Aorta (tissue), 5 donors: ENCODE measurements around the gene FAM107B. TPM values are rescaled to one million over a fixed set of nuclear protein-coding genes. Genes with fewer than 3 reads are reported as not detected.

Source experiments
- ATAC-seq: fragments of 200-7000 bp; cut with Tn5 transposase; one replicate; pipeline ENCODE4 v1.9.1; 2022; ENCODE audit warnings: moderate library complexity; ENCODE audit not compliant: low FRiP score
- DNase-seq, 2 donors: peaks; one replicate each; pipeline ENCODE4 v3.0.0-alpha.2; 2020
- H3K27ac ChIP-seq, 2 donors: one replicate each; pipeline ENCODE4 v1.5.1; 2013; ENCODE audit warnings: low read length in 2 of 2, mild to moderate bottlenecking in 2 of 2, moderate library complexity in 2 of 2, control low read depth in 1 of 2, inconsistent platforms in 1 of 2, low read depth in 1 of 2
- H3K27me3 ChIP-seq, 2 donors: one replicate each; pipeline ENCODE4 v1.6.1; 2013; ENCODE audit warnings: control low read depth in 1 of 2, low read length in 1 of 2, mild to moderate bottlenecking in 1 of 2, moderate library complexity in 1 of 2; ENCODE audit not compliant: insufficient read depth in 2 of 2, control insufficient read depth in 1 of 2
- H3K36me3 ChIP-seq, 2 donors: one replicate each; pipeline ENCODE4 v1.6.1; 2013; ENCODE audit warnings: control low read depth in 1 of 2, low read length in 1 of 2, mild to moderate bottlenecking in 1 of 2; ENCODE audit not compliant: insufficient read depth in 2 of 2, control insufficient read depth in 1 of 2
- H3K4me1 ChIP-seq, 2 donors: one replicate each; pipeline ENCODE4 v1.6.1; 2013; ENCODE audit warnings: low read length in 2 of 2, control low read depth in 1 of 2, mild to moderate bottlenecking in 1 of 2, moderate library complexity in 1 of 2; ENCODE audit not compliant: insufficient read depth in 2 of 2, control insufficient read depth in 1 of 2
- H3K4me3 ChIP-seq, 2 donors: one replicate each; pipeline ENCODE4 v1.5.1; 2013; ENCODE audit warnings: low read length in 2 of 2, control low read depth in 1 of 2, mild to moderate bottlenecking in 1 of 2
- H3K9me3 ChIP-seq: one replicate; pipeline ENCODE4 v1.6.1; 2013; ENCODE audit warnings: mild to moderate bottlenecking, low read length; ENCODE audit not compliant: control insufficient read depth
- WGBS, 2 donors: extraction: QIAGEN DNeasy Blood & Tissue Kit; methylation state at CpG; one replicate each; pipeline ENCODE4 v1.1.7; 2013; 5-methylcytosine and 5-hydroxymethylcytosine counted together
- intact Hi-C, 2 donors: fragments of 100-400 bp; cut with DNase I; formaldehyde crosslinking; loops; one replicate each; pipeline versions ENCODE4 v1.14.2 to v1.15.0; 2022
- polyA plus RNA-seq, 2 donors: library from polyadenylated mRNA; stranded (reverse); fragments of 200-250 nt; gene quantifications; one replicate each; pipeline ENCODE4 v1.2.3, GENCODE V29; 2013
- total RNA-seq, 2 donors: library from RNA; stranded (reverse); fragmentation: NEBNext Ultra II Directional; extraction: Animal tissue kit (Norgen Biotek cat#: 25700); gene quantifications; one replicate each; pipeline ENCODE4 v1.2.1, GENCODE V29; 2021
- donor health status: healthy with polysubstance abuse.
- donor health status: Bipolar disorder and iron deficiency.
- donor health status: DM: no; HTN: no; CAD: no.
- donor health status: DM: no; HTN: no; CAD: no.
- donor health status: DM: yes; HTN: yes; CAD: no.

FAM107B gene
- total and polyA plus RNA-seq, 4 donors: 16.6 to 58.5 (median 33.1) TPM

- DNase-seq: no peak
- Histone ChIP-seq H3K36me3 (no peaks in the 10 kb centered on the region), H3K27me3 (no peaks in the 10 kb centered on the region), H3K27ac (no peak overlapping the region), H3K4me1 (no peaks in the 10 kb centered on the region), H3K9me3 (no peaks in the 10 kb centered on the region), H3K4me3 (no peak overlapping the region)
- ATAC-seq: no peak
- intact Hi-C loops: no loop called here
- 84 to 85% methylated on average over 5 of the region's 5 CpGs for WGBS, 2 donors
These were observed 88.3 kb downstream of the FAM107B start for GRCh38 chr10:14686356-14686755.

GRCh38 chr10:14684354-14684753 lies 90.3 kb downstream of the FAM107B start:
- WGBS, 2 donors: 85 to 88% methylated on average over 2 of the region's 2 CpGs

DNA sequence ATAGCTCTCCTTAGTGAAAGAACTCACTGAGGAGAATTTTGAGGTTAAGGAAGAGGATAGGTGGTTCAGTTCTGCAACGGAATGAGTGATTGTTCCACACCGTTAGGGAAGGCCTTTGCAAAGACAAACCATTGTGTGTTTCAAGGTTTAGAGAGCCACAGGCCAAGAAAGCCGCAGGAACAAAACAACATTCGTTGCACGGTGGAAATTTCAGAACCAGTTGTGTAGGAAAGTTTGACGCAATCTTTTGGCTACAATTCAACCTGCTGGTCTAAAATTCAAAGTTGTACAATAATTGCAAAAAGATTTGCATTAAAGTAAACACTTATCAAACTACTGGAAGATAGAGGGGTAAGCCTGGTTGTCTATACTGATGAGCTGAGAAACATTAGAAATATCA lies 91.4 kb downstream of the FAM107B start:
- H3K27me3 ChIP-seq: no peaks in the 10 kb centered on the region
- no peaks in the 10 kb centered on the region for H3K36me3 ChIP-seq
- no peaks in the 10 kb centered on the region for H3K4me1 ChIP-seq
- DNase-seq (no peak), ATAC-seq (no peak)
- H3K27ac ChIP-seq: no peak overlapping the region
- no peaks in the 10 kb centered on the region for H3K9me3 ChIP-seq
- intact Hi-C loops: no loop called here
- H3K4me3 ChIP-seq: no peak overlapping the region
- WGBS, 2 donors: 33 to 52% methylated on average over 6 of the region's 6 CpGs

More at GRCh38 chr10:14684354-14684753, 90.3 kb downstream of the FAM107B start:
- no peak for ATAC-seq
- intact Hi-C loops: no loop called here
- Histone ChIP-seq H3K36me3 (no peaks in the 10 kb centered on the region), H3K27ac (no peak overlapping the region), H3K4me1 (no peaks in the 10 kb centered on the region), H3K9me3 (no peaks in the 10 kb centered on the region), H3K4me3 (no peak overlapping the region), H3K27me3 (no peaks in the 10 kb centered on the region)
- DNase-seq: no peak

GRCh38 chr10:14681802-14682201 lies 92.9 kb downstream of the FAM107B start:
- H3K4me1 ChIP-seq: no peaks in the 10 kb centered on the region
- DNase-seq (no peak), ATAC-seq (no peak)
- H3K27ac ChIP-seq: no peak overlapping the region
- no peak overlapping the region for H3K4me3 ChIP-seq
- no peaks in the 10 kb centered on the region for H3K36me3 ChIP-seq
- H3K27me3 ChIP-seq: no peaks in the 10 kb centered on the region
- intact Hi-C loops: no loop called here
- H3K9me3 ChIP-seq: no peaks in the 10 kb centered on the region
- 90 to 95% methylated on average over 7 of the region's 7 CpGs for WGBS, 2 donors

DNA sequence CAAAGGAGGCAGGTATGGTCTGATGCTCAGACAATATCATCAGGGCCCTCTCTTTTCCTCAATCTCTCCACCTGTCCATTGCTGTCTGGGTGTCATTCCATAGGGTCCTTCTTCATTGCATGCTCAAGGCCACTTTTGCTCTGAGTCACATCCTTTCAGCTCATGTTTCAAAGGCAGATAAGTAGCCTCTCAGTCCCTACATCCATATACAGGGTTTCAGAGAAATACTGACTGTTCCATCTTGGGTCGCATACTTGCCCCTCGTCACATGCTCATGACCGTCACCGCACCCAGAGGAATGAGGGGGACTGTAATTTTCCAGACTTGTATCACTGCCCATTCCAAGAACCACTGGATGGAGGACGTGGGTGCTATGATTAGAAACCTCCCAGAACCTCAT lies 93.4 kb downstream of the FAM107B start:
- Histone ChIP-seq H3K4me1 (no peaks in the 10 kb centered on the region), H3K36me3 (no peaks in the 10 kb centered on the region), H3K27ac (no peak overlapping the region), H3K9me3 (no peaks in the 10 kb centered on the region), H3K4me3 (no peak overlapping the region), H3K27me3 (no peaks in the 10 kb centered on the region)
- 91 to 93% methylated on average over 5 of the region's 5 CpGs for WGBS, 2 donors
- no peak for DNase-seq
- ATAC-seq: no peak
- intact Hi-C loops: no loop called here

DNA sequence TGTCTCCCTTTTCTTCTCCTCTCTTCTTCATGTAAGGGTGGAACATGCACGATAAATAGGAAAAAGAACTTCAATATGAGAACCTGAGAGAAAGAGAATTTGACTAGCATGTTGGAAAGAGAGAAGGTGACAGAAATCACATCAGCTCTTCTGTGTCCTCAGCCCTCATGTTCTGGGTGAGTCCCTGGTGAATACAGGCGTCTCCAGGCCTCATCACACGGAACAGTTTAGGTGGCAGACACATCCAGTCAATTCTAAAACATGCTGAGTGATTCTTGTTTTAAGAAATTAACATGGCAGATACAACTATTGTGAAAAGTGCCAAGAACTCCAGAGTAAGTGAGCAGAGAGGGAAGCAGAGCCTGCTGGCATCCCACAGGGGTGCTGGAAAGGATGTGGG lies 96.1 kb downstream of the FAM107B start:
- no peaks in the 10 kb centered on the region for H3K4me1 ChIP-seq
- H3K27me3 ChIP-seq: no peaks in the 10 kb centered on the region
- no peak overlapping the region for H3K4me3 ChIP-seq
- no peak overlapping the region for H3K27ac ChIP-seq
- intact Hi-C loops: no loop called here
- ATAC-seq: no peak
- 91 to 97% methylated on average over 3 of the region's 3 CpGs for WGBS, 2 donors
- no peaks in the 10 kb centered on the region for H3K9me3 ChIP-seq
- no peaks in the 10 kb centered on the region for H3K36me3 ChIP-seq
- DNase-seq: no peak

DNA sequence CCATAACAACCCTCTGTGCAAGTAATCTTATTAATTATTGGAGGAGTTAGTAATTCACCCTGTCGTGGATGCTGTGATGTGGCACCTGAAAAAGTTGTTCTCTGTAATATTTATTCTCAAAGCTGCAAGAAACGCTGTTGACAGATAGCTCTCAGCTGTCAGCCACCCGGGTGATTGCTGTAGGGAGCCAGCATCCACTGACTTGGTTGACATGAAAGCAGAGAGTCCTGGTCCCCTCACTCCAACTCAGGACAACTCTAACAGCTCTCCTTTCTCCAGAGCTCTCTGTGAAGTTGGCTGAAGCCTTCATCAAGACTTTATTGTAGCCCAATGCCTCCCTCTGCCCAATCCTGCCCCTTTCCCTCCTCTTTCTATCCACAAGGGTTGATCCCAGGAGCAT lies 98.0 kb downstream of the FAM107B start:
- Histone ChIP-seq H3K4me3 (no peak overlapping the region), H3K27ac (no peak overlapping the region), H3K9me3 (no peaks in the 10 kb centered on the region), H3K4me1 (no peaks in the 10 kb centered on the region), H3K27me3 (no peaks in the 10 kb centered on the region), H3K36me3 (no peaks in the 10 kb centered on the region)
- 77 to 83% methylated on average over 3 of the region's 3 CpGs for WGBS, 2 donors
- DNase-seq (no peak), ATAC-seq (no peak)
- intact Hi-C loops: no loop called here

GRCh38 chr10:14674376-14675050 lies 100.2 kb downstream of the FAM107B start:
- ATAC-seq (no peak), DNase-seq (no peak)
- Histone ChIP-seq H3K27ac (no peak overlapping the region), H3K4me3 (no peak overlapping the region), H3K9me3 (no peaks in the 10 kb centered on the region), H3K36me3 (no peaks in the 10 kb centered on the region), H3K27me3 (no peaks in the 10 kb centered on the region), H3K4me1 (peaks cover 0 to 6% of the 10 kb centered on the region in 2 donors)
- intact Hi-C loops: no loop called here
- 92% methylated on average over 8 of the region's 8 CpGs for WGBS, 2 donors

GRCh38 chr10:14673189-14673861 lies 101.4 kb downstream of the FAM107B start:
- 13 to 17% methylated on average over 9 of the region's 9 CpGs for WGBS, 2 donors

More at GRCh38 chr10:14673189-14673861, 101.4 kb downstream of the FAM107B start:
- Histone ChIP-seq H3K4me3 (no peak overlapping the region), H3K27me3 (no peaks in the 10 kb centered on the region), H3K36me3 (no peaks in the 10 kb centered on the region), H3K27ac (no peak overlapping the region), H3K4me1 (peaks cover 0 to 6% of the 10 kb centered on the region in 2 donors), H3K9me3 (no peaks in the 10 kb centered on the region)
- DNase-seq: no peak
- no peak for ATAC-seq
- intact Hi-C loops: no loop called here
